ENCODE measurements around the gene ATP1A2. TPM values are rescaled to one million over a fixed set of nuclear protein-coding genes. Genes with fewer than 3 reads are reported as not detected.

Gene ATP1A2
- total and polyA plus RNA-seq, 2 experiments from 2014 or later, result 4.9 to 17.7 TPM

DNA sequence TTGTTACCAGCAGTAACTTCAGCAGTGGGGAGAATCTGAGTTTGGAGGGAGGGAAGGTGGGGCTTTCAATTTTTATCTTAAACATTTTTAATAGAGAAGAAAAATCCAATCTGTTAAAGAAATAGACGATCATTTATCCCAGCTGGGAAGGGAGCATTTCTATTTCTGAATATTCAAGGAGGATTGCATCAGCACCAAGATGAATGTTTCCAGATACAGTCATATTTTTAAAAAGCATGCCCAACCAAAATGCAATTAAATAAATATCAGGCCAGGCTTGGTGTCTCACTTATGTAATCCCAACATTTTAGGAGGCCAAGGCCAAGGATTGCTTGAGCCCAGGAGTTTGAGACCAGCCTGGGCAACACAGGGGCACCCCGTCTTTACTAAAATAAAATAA lies 34.2 kb downstream of the ATP1A2 start (continued):
- TF ChIP-seq NANOG (IDR thresholded peaks at IDR 0.05; ENCODE audit: borderline replicate concordance), result no peak
- no peak for TF ChIP-seq CREB1 (CRISPR knock-in tag; IDR thresholded peaks at IDR 0.05; ENCODE audit: low read depth)
- TF ChIP-seq EZH2phosphoT487 (IDR thresholded peaks at IDR 0.05; ENCODE audit: unreplicated experiment), result no peak

DNA sequence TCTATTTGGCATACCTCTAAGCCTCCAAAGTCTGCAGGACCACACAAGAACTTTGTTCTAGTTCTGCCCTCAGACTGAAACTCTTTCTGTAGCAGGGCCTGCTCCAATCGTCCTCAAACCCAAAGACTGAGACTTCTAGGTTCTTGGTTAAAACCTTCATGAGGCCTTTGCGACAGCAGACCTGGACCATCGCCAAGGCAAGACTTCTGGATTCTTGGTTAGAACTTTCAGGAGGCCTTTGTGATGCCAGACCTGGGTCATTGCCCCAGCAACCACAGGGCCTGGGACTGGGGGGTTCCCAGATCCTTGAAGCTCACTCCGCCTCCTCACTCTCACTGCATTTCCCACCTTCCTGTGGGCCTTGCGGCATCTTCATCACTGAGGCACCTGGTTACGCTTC lies 35.7 kb downstream of the ATP1A2 start, which contains the start of gene ATP1A4:
TSS of gene ATP1A4 (plus strand) at position 301 of the 400 bp plus-strand sequence. CDS start 438 bp downstream, outside the sequence.
- H3K4me1 Mint-ChIP-seq, result 0 out of 3 replicates have a peak, but pooled peaks cover 2% of the 10 kb centered on the region
- no peak within 1 kb of the TSS for H3K4me3 Mint-ChIP-seq
- Histone ChIP-seq H4K20me1 (replicated peaks; ENCODE audit: insufficient read depth) (no peaks in the 10 kb centered on the region), H3K27ac (ENCODE audit: low read depth) (no peak within 1 kb of the TSS), H3K27me3 (ENCODE audit: insufficient read depth) (no peaks in the 10 kb centered on the region), H3F3A (replicated peaks; ENCODE audit: low read depth) (no peaks in the 10 kb centered on the region), H3K36me3 (ENCODE audit: insufficient read depth) (no peaks in the 10 kb centered on the region), H3K9me2 (ENCODE audit: insufficient read depth) (0 out of 2 replicates have a peak, but pooled peaks cover 4% of the 10 kb centered on the region), H3K4me3 (no peak within 1 kb of the TSS), H3K4me2 (no peak within 1 kb of the TSS), H3K79me2 (replicated peaks; ENCODE audit: insufficient read depth) (no peaks in the 10 kb centered on the region), H3K4me1 (ENCODE audit: insufficient read depth) (no peaks in the 10 kb centered on the region), H2AFZ (peak within 1 kb of the TSS; percentile 87)
- no peaks in the 10 kb centered on the region for H3K9me3 Mint-ChIP-seq
- H3K27ac Mint-ChIP-seq, result no peak within 1 kb of the TSS
- ATAC-seq, result no peak
- DNase-seq (ENCODE audit: low spot score), result no peak
- no peak for TF ChIP-seq POLR2AphosphoS5 (IDR thresholded peaks at IDR 0.05; ENCODE audit: low read depth)
- TF ChIP-seq ZNF114 (CRISPR knock-in tag; IDR thresholded peaks at IDR 0.05), result no peak
- no peak for TF ChIP-seq NANOG (IDR thresholded peaks at IDR 0.05; ENCODE audit: borderline replicate concordance)
- TF ChIP-seq ZNF331 (CRISPR knock-in tag; IDR thresholded peaks at IDR 0.05; ENCODE audit: low read depth), result no peak
- TF ChIP-seq, protein P1, sequence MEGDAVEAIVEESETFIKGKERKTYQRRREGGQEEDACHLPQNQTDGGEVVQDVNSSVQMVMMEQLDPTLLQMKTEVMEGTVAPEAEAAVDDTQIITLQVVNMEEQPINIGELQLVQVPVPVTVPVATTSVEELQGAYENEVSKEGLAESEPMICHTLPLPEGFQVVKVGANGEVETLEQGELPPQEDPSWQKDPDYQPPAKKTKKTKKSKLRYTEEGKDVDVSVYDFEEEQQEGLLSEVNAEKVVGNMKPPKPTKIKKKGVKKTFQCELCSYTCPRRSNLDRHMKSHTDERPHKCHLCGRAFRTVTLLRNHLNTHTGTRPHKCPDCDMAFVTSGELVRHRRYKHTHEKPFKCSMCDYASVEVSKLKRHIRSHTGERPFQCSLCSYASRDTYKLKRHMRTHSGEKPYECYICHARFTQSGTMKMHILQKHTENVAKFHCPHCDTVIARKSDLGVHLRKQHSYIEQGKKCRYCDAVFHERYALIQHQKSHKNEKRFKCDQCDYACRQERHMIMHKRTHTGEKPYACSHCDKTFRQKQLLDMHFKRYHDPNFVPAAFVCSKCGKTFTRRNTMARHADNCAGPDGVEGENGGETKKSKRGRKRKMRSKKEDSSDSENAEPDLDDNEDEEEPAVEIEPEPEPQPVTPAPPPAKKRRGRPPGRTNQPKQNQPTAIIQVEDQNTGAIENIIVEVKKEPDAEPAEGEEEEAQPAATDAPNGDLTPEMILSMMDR (conservative IDR thresholded peaks at IDR 0.05; ENCODE audit: low read depth in 2 of 2), result no peak
- no peak for TF ChIP-seq JUNB (IDR thresholded peaks at IDR 0.05; ENCODE audit: unreplicated experiment)
- TF ChIP-seq, protein P2, sequence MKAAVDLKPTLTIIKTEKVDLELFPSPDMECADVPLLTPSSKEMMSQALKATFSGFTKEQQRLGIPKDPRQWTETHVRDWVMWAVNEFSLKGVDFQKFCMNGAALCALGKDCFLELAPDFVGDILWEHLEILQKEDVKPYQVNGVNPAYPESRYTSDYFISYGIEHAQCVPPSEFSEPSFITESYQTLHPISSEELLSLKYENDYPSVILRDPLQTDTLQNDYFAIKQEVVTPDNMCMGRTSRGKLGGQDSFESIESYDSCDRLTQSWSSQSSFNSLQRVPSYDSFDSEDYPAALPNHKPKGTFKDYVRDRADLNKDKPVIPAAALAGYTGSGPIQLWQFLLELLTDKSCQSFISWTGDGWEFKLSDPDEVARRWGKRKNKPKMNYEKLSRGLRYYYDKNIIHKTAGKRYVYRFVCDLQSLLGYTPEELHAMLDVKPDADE (IDR thresholded peaks at IDR 0.05), result no peak
- H3K27me3 Mint-ChIP-seq (ENCODE audit: insufficient read depth, low read depth, poor library complexity), result peaks cover 11% of the 10 kb centered on the region
- no peaks in the 10 kb centered on the region for H3K36me3 Mint-ChIP-seq (ENCODE audit: low read depth)

DNA sequence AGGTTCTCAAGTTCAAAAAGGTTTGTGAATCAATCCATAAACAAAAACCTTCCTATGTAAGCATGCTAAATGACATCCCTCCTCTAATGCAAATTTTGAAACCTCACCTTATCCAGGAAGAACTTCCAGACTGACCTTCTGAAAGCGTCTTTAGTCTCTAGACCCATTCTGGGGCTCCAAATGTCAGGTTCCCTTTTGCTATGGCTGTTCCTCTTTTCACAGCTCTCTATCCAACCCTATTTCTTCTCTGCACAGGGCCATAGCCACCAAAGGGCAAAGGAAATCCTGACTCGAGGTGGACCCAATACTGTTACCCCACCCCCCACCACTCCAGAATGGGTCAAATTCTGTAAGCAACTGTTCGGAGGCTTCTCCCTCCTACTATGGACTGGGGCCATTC lies 39.2 kb downstream of the ATP1A2 start:
- Histone ChIP-seq H3K27me3 (ENCODE audit: insufficient read depth) (no peaks in the 10 kb centered on the region), H4K20me1 (replicated peaks; ENCODE audit: insufficient read depth) (no peaks in the 10 kb centered on the region), H3K4me1 (ENCODE audit: insufficient read depth) (no peaks in the 10 kb centered on the region), H3K27ac (ENCODE audit: low read depth) (no peak overlapping the region), H3K4me2 (no peak overlapping the region), H3K4me3 (no peak overlapping the region), H3K79me2 (replicated peaks; ENCODE audit: insufficient read depth) (no peaks in the 10 kb centered on the region), H2AFZ (no peak overlapping the region), H3K9me2 (ENCODE audit: insufficient read depth) (0 out of 2 replicates have a peak, but pooled peaks cover 4% of the 10 kb centered on the region), H3F3A (replicated peaks; ENCODE audit: low read depth) (no peaks in the 10 kb centered on the region), H3K36me3 (ENCODE audit: insufficient read depth) (no peaks in the 10 kb centered on the region)
- DNase-seq (ENCODE audit: low spot score) (no peak), ATAC-seq (no peak)
- Mint-ChIP-seq H3K27me3 (ENCODE audit: insufficient read depth, low read depth, poor library complexity) (peaks cover 13% of the 10 kb centered on the region), H3K4me1 (no peaks in the 10 kb centered on the region), H3K9me3 (no peaks in the 10 kb centered on the region), H3K27ac (no peak overlapping the region), H3K4me3 (no peak overlapping the region), H3K36me3 (ENCODE audit: low read depth) (no peaks in the 10 kb centered on the region)
- TF ChIP-seq JUNB (IDR thresholded peaks at IDR 0.05; ENCODE audit: unreplicated experiment), result no peak
- TF ChIP-seq POLR2AphosphoS5 (IDR thresholded peaks at IDR 0.05; ENCODE audit: low read depth), result no peak
- TF ChIP-seq EZH2 (IDR thresholded peaks at IDR 0.05; ENCODE audit: low read depth, unreplicated experiment), result no peak
- TF ChIP-seq, protein P3, sequence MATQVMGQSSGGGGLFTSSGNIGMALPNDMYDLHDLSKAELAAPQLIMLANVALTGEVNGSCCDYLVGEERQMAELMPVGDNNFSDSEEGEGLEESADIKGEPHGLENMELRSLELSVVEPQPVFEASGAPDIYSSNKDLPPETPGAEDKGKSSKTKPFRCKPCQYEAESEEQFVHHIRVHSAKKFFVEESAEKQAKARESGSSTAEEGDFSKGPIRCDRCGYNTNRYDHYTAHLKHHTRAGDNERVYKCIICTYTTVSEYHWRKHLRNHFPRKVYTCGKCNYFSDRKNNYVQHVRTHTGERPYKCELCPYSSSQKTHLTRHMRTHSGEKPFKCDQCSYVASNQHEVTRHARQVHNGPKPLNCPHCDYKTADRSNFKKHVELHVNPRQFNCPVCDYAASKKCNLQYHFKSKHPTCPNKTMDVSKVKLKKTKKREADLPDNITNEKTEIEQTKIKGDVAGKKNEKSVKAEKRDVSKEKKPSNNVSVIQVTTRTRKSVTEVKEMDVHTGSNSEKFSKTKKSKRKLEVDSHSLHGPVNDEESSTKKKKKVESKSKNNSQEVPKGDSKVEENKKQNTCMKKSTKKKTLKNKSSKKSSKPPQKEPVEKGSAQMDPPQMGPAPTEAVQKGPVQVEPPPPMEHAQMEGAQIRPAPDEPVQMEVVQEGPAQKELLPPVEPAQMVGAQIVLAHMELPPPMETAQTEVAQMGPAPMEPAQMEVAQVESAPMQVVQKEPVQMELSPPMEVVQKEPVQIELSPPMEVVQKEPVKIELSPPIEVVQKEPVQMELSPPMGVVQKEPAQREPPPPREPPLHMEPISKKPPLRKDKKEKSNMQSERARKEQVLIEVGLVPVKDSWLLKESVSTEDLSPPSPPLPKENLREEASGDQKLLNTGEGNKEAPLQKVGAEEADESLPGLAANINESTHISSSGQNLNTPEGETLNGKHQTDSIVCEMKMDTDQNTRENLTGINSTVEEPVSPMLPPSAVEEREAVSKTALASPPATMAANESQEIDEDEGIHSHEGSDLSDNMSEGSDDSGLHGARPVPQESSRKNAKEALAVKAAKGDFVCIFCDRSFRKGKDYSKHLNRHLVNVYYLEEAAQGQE (IDR thresholded peaks at IDR 0.05; ENCODE audit: unreplicated experiment), result no peak
- TF ChIP-seq STAT1 (IDR thresholded peaks at IDR 0.05; ENCODE audit: unreplicated experiment), result no peak
- TF ChIP-seq CREB1 (CRISPR knock-in tag; IDR thresholded peaks at IDR 0.05; ENCODE audit: low read depth), result no peak
- no peak for TF ChIP-seq EZH2phosphoT487 (IDR thresholded peaks at IDR 0.05; ENCODE audit: unreplicated experiment)
- TF ChIP-seq, protein P2 (IDR thresholded peaks at IDR 0.05), result no peak
- TF ChIP-seq, protein P1 (conservative IDR thresholded peaks at IDR 0.05; ENCODE audit: low read depth in 2 of 2), result no peak
- TF ChIP-seq NANOG (IDR thresholded peaks at IDR 0.05; ENCODE audit: borderline replicate concordance), result no peak
